A673 (cell line): Measurements from ENCODE around the gene AADACL2. TPM values are rescaled to one million over a fixed set of nuclear protein-coding genes. Genes with fewer than 3 reads are reported as not detected.
"Not testable (repeated sequence)": the region's sequence is repeated elsewhere in the genome, so short reads cannot be mapped to it uniquely, and the experiment has no call there.

Source experiments
- BruUV-seq: library from RNA; stranded (reverse); fragments of 400-500 nt; replicated peaks from 2 replicates; lab custom pipeline; 2021; lab: Mats Ljungman, UMichigan
- CTCF ChIA-PET: fragments of 300-600 bp; sonication (Branson Sonifier 250); formaldehyde crosslinking; loops from one replicate; lab custom pipeline; 2022; ENCODE audit warnings: antibody characterized with exemption; lab: Charles Lee
- POLR2A ChIA-PET: fragments of 300-600 bp; sonication (Branson Sonifier 250); formaldehyde crosslinking; loops from one replicate; lab custom pipeline; 2022; ENCODE audit warnings: antibody characterized with exemption; ENCODE audit not compliant: low non-redundant PET; lab: Charles Lee
- DNase-seq: peaks from one replicate; pipeline ENCODE4 v3.0.0-alpha.2; 2015; ENCODE audit warnings: low spot score
- H3K27ac ChIP-seq: fragments of 200-600 bp; sonication (generic); 2 replicates; pipeline ENCODE4 v1.5.1; 2016; ENCODE audit warnings: mixed run types, low read depth, mild to moderate bottlenecking, mixed read lengths, antibody characterized with exemption, low read length; ENCODE audit not compliant: poor library complexity, severe bottlenecking
- H3K27me3 ChIP-seq: fragments of 200-600 bp; sonication (generic); replicated peaks from 2 replicates; pipeline ENCODE4 v1.6.1; 2017; ENCODE audit warnings: mixed run types, low read depth, mild to moderate bottlenecking, mixed read lengths, antibody characterized with exemption, low read length; ENCODE audit not compliant: insufficient read depth, poor library complexity
- H3K36me3 ChIP-seq: fragments of 200-600 bp; sonication (generic); 2 replicates; pipeline ENCODE4 v1.6.1; 2016; ENCODE audit warnings: mixed run types, mild to moderate bottlenecking, mixed read lengths, antibody characterized with exemption, low read length; ENCODE audit not compliant: insufficient read depth, poor library complexity, severe bottlenecking
- H3K4me1 ChIP-seq: fragments of 200-600 bp; sonication (generic); 2 replicates; pipeline ENCODE4 v1.6.1; 2017; ENCODE audit warnings: mixed run types, mild to moderate bottlenecking, mixed read lengths, antibody characterized with exemption, low read length; ENCODE audit not compliant: insufficient read depth, poor library complexity, severe bottlenecking
- H3K4me3 ChIP-seq: fragments of 200-600 bp; sonication (generic); 2 replicates; pipeline ENCODE4 v1.5.1; 2016; ENCODE audit warnings: low read depth, mixed run types, mild to moderate bottlenecking, mixed read lengths, low read length; ENCODE audit not compliant: poor library complexity, severe bottlenecking
- H3K9me3 ChIP-seq: fragments of 200-600 bp; sonication (generic); 2 replicates; pipeline ENCODE4 v1.6.1; 2016; ENCODE audit warnings: mixed run types, low read depth, mild to moderate bottlenecking, mixed read lengths, antibody characterized with exemption, low read length; ENCODE audit not compliant: poor library complexity, severe bottlenecking
- CTCF ChIP-seq: fragments of 300-800, 200-600 bp; sonication (generic); conservative IDR thresholded peaks from 2 replicates; pipeline ENCODE4 v1.5.1; 2017; ENCODE audit warnings: low read depth, mild to moderate bottlenecking, antibody characterized with exemption, low read length, moderate library complexity, mixed read lengths
- EZH2 ChIP-seq: fragments of 200-600 bp; sonication (generic); IDR thresholded peaks from 2 replicates; pipeline ENCODE4 v1.6.1; 2017; ENCODE audit warnings: borderline replicate concordance, low read depth, mild to moderate bottlenecking, mixed read lengths, antibody characterized with exemption, low read length; ENCODE audit not compliant: poor library complexity, severe bottlenecking
- intact Hi-C: fragments of 100-400 bp; cut with micrococcal nuclease; formaldehyde crosslinking; loops from one replicate; pipeline ENCODE4 v1.10.0; 2022; ENCODE audit not compliant: unreplicated experiment
- total RNA-seq: library from RNA; stranded (reverse); gene quantifications from 2 replicates; pipeline ENCODE4 v1.2.3, GENCODE V29; 2021

Gene AADACL2
- total RNA-seq, 1 experiment from 2014 or later = not detected

- BruUV-seq = no TSS peak
- POLR2A ChIA-PET = no interaction called here
- no peak for DNase-seq
- no peaks in the 10 kb centered on the region for H3K27me3 ChIP-seq
- TF ChIP-seq CTCF (no peak), EZH2 (no peak)
- peaks cover 7% of the 10 kb centered on the region for H3K4me1 ChIP-seq
- no peak overlapping the region for H3K4me3 ChIP-seq
- no peak overlapping the region for H3K27ac ChIP-seq
- H3K9me3 ChIP-seq = peaks cover 7% of the 10 kb centered on the region
- intact Hi-C loops = no loop called here
- H3K36me3 ChIP-seq = no peaks in the 10 kb centered on the region
- CTCF ChIA-PET = no interaction called here
Observed at GRCh38 chr3:151789853-151790463, 56.2 kb downstream of the AADACL2 start.

DNA sequence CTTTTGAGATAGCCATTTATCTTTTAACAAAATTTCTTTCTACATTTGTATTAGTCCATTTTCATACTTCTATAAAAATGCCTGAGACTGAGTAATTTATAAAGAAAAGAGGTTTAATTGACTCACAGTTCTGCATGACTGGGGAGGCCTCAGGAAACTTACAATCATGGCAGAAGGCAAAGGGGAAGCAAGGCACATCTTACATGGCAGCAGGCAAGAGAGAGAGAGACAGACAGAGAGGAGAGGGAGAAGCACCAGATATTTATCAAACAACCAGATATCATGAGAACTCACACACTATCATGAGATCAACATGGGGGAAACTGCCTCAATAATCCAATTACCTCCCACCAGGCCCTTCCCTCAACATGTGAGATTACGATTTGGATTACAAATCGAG, 57.0 kb downstream of the AADACL2 start:
- CTCF ChIA-PET, H3K4me3 ChIP-seq: not testable (repeated sequence)

DNA sequence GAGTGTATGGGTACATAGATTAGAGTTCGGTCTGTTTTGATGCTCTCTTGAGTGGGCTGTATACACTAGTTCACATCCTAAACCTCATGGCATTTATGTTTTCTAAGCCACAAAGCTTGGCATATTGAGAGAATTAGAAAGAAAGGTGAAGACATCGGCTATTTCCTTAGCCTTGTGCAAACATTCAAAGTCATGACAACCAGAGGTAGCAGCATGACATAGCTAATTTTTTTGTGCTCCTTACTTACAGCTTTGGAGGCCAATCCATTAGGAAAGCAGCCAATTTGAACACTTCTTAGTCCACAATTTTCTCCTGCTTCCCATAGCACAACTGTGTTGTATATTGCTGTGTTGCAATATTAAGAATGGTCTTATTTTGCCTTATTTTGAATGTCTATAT, 58.7 kb downstream of the AADACL2 start:
- TF ChIP-seq EZH2 (no peak), CTCF (no peak)
- intact Hi-C loops = no loop called here
- H3K4me1 ChIP-seq = peaks cover 7% of the 10 kb centered on the region
- CTCF ChIA-PET = no interaction called here
- no TSS peak for BruUV-seq
- H3K27me3 ChIP-seq = no peaks in the 10 kb centered on the region
- no peaks in the 10 kb centered on the region for H3K36me3 ChIP-seq
- DNase-seq = no peak
- H3K4me3 ChIP-seq = no peak overlapping the region
- H3K27ac ChIP-seq = no peak overlapping the region
- H3K9me3 ChIP-seq = peaks cover 7% of the 10 kb centered on the region
- POLR2A ChIA-PET = no interaction called here

More for the DNA sequence above, 57.0 kb downstream of the AADACL2 start:
- H3K9me3 ChIP-seq, POLR2A ChIA-PET, H3K36me3 ChIP-seq, H3K27ac ChIP-seq, H3K4me1 ChIP-seq, intact Hi-C loops, BruUV-seq, H3K27me3 ChIP-seq, DNase-seq: not testable (repeated sequence)

- ChIA-PET POLR2A (no interaction called here), CTCF (no interaction called here)
- intact Hi-C loops = no loop called here
- TF ChIP-seq EZH2 = no peak
- TF ChIP-seq CTCF = no peak
- Histone ChIP-seq H3K27me3 (no peaks in the 10 kb centered on the region), H3K9me3 (peaks cover 7% of the 10 kb centered on the region), H3K4me3 (no peak overlapping the region), H3K36me3 (no peaks in the 10 kb centered on the region), H3K27ac (no peak overlapping the region), H3K4me1 (peaks cover 7% of the 10 kb centered on the region)
- BruUV-seq = no TSS peak
- no peak for DNase-seq
Observed at GRCh38 chr3:151793636-151794035, 59.9 kb downstream of the AADACL2 start.
